Activated naive CD4-positive, alpha-beta T cell treated with anti-CD3 and anti-CD28 coated beads, Interleukin-2, amount 10 ng/mL, durations not matched to agents 7 days and 5 days (primary cell): Measurements from ENCODE around the gene ROPN1B.

Source experiments
- CTCF ChIA-PET: fragments of 350-600 bp; sonication (Branson Sonifier 250); formaldehyde crosslinking; loops from one replicate; lab custom pipeline; 2021; ENCODE audit warnings: antibody characterized with exemption; lab: Charles Lee
- DNase-seq: peaks from one replicate; pipeline ENCODE4 v3.0.0-alpha.2; 2020
- H3K27ac Mint-ChIP-seq: one replicate; pipeline ENCODE4 v1.8.0; 2021; ENCODE audit warnings: mild to moderate bottlenecking, moderate library complexity, mixed read lengths
- H3K27me3 Mint-ChIP-seq: one replicate; pipeline ENCODE4 v1.8.0; 2021; ENCODE audit warnings: mild to moderate bottlenecking, mixed read lengths
- H3K36me3 Mint-ChIP-seq: one replicate; pipeline ENCODE4 v1.8.0; 2021; ENCODE audit warnings: mixed read lengths
- H3K4me1 Mint-ChIP-seq: one replicate; pipeline ENCODE4 v1.8.0; 2021; ENCODE audit warnings: mixed read lengths
- H3K4me3 Mint-ChIP-seq: one replicate; pipeline ENCODE4 v1.8.0; 2021; ENCODE audit warnings: mild to moderate bottlenecking, moderate library complexity, mixed read lengths
- H3K9me3 Mint-ChIP-seq: one replicate; pipeline ENCODE4 v1.8.0; 2021; ENCODE audit warnings: mixed read lengths

Gene ROPN1B

DNA sequence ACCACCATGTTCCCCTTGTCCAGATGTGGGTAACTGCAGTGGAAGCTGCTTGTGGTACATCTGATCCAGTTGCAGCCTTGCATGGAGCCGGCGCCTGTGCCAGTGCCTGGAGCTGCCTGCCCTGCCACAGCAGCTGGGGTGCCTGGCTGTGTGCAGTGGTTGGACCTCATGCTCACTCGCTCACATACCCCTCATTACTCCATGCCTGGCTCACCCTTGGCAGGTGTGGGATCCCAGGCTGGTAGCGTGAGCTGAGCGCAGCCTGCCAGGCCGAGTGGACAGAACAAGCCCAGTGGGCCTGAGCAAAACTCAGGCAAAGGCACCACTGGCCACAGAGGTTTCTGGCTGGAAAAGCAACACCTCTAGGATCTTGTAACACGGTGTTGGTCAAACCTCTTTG, 35.7 kb downstream of the ROPN1B start:
- H3K36me3 Mint-ChIP-seq, result peaks cover 8% of the 10 kb centered on the region
- H3K27me3 Mint-ChIP-seq, result peaks cover 4% of the 10 kb centered on the region
- no peak overlapping the region for H3K27ac Mint-ChIP-seq
- H3K9me3 Mint-ChIP-seq, result no peaks in the 10 kb centered on the region
- no peaks in the 10 kb centered on the region for H3K4me1 Mint-ChIP-seq
- CTCF ChIA-PET, result no interaction called here
- no peak overlapping the region for H3K4me3 Mint-ChIP-seq
- no peak for DNase-seq

DNA sequence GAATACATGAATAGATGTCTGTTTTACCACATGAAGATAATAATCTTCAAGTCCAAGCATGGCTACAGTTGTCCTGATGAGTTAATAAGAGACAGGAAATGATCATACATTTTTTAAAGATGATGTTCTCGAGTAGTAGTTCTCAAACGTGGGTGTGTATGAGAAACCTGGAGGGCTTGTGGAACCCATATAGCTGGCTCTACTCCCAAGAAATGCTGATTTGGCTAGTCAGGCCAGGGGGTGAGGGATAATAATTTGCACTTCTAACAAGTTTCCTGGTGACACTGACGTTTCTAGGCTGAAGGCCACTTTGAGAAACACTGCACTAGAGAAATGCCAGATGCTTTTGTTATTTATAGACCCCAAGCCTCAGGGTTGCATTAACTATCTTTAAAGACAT, 37.0 kb downstream of the ROPN1B start:
- no peaks in the 10 kb centered on the region for H3K4me1 Mint-ChIP-seq
- H3K4me3 Mint-ChIP-seq, result no peak overlapping the region
- CTCF ChIA-PET, result no interaction called here
- H3K27me3 Mint-ChIP-seq, result peaks cover 2% of the 10 kb centered on the region
- H3K36me3 Mint-ChIP-seq, result peaks cover 9% of the 10 kb centered on the region
- H3K9me3 Mint-ChIP-seq, result no peaks in the 10 kb centered on the region
- no peak overlapping the region for H3K27ac Mint-ChIP-seq
- no peak for DNase-seq

DNA sequence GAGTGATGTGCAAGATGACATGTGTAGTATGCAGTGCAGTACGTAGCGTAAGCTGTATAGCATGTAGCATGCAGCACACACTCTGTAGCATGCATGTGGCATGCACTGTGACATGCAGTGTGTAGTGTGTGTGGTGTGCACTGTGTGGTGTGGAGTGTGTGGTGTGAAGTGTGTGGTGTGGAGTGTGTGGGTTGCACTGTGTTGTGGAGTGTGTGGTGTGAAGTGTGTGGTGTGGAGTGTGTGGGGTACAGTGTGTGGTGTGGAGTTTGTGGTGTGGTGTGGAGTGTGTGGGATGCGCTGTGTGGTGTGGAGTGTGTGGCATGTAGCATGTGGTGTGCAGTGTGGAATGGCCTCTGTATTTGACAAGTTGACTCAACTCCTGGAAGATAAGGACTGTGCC, 39.2 kb downstream of the ROPN1B start:
- H3K27me3 Mint-ChIP-seq, result no peaks in the 10 kb centered on the region
- no peak for DNase-seq
- H3K9me3 Mint-ChIP-seq, result no peaks in the 10 kb centered on the region
- H3K4me1 Mint-ChIP-seq, result no peaks in the 10 kb centered on the region
- peaks cover 19% of the 10 kb centered on the region for H3K36me3 Mint-ChIP-seq
- CTCF ChIA-PET, result no interaction called here
- no peak overlapping the region for H3K27ac Mint-ChIP-seq
- H3K4me3 Mint-ChIP-seq, result no peak overlapping the region

DNA sequence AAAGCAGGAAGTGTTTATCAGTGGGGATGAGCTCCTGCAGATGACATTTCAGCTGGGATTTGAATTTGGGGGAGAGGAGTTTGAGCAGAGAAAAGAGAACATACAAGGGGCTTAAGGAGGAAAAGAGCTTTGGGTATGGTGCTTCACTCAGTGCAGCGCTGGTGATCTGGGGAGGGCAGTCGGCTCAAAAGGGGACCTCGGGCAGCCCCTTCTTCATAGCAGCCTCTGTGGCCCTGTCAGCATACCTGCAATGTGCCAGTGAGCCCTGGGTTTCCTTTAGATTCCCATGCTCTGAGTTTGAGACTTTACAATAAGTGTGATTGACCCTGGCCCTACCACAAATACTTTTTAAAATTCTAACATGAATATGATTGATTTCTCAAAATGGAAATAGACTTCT, 40.2 kb downstream of the ROPN1B start:
- H3K4me1 Mint-ChIP-seq, result no peaks in the 10 kb centered on the region

DNA sequence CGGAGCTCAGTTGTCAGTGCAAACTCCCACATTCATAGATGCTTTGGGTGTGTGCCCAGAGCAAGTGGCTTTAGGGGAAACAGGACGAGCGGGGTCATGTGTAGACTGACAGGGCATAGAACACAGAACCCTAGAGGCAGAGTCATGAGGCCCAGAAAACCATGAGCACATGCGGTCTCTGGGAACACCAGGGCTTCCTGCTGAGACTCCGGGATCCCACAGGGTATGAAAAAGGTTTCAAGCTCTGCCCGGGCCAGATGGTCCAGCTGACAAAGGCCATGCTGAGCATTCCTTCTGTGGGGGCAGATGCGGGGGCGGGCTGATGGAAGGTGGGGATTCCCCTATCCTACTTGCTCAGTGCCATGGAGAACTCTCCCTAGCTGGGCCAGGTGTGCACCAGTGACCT, 44.8 kb downstream of the ROPN1B start:
- CTCF ChIA-PET, result no interaction called here
- Mint-ChIP-seq H3K36me3 (peaks cover 12% of the 10 kb centered on the region), H3K4me1 (no peaks in the 10 kb centered on the region), H3K4me3 (no peak overlapping the region), H3K9me3 (no peaks in the 10 kb centered on the region), H3K27me3 (no peaks in the 10 kb centered on the region), H3K27ac (no peak overlapping the region)
- no peak for DNase-seq

More for the DNA sequence above, 40.2 kb downstream of the ROPN1B start:
- CTCF ChIA-PET, result no interaction called here
- Mint-ChIP-seq H3K36me3 (peaks cover 20% of the 10 kb centered on the region), H3K9me3 (no peaks in the 10 kb centered on the region), H3K27ac (no peak overlapping the region), H3K27me3 (no peaks in the 10 kb centered on the region), H3K4me3 (no peak overlapping the region)
- no peak for DNase-seq

DNA sequence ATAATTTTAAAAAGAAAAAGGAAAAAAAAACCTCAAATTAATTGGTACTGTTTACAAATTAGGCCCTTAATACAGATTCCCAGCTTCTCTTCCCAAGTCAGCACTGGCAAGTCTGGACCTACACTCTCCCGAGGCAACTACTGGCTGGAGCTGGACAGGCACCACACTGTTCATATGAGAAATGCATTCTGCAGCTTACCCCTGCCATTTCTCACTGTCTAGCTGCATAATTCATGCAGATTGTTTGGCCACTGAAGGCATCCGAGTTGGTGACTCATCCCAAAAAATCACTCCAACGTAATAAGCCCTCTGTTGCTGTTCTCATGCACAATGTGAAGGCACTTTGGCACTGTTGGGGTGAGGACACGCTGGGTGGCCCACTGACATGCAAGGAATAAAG, 45.3 kb downstream of the ROPN1B start:
- no peak for DNase-seq
- H3K4me3 Mint-ChIP-seq, result no peak overlapping the region
- H3K27me3 Mint-ChIP-seq, result no peaks in the 10 kb centered on the region
- no peak overlapping the region for H3K27ac Mint-ChIP-seq
- no peaks in the 10 kb centered on the region for H3K4me1 Mint-ChIP-seq
- H3K9me3 Mint-ChIP-seq, result no peaks in the 10 kb centered on the region
- CTCF ChIA-PET, result no interaction called here
- H3K36me3 Mint-ChIP-seq, result peaks cover 12% of the 10 kb centered on the region

DNA sequence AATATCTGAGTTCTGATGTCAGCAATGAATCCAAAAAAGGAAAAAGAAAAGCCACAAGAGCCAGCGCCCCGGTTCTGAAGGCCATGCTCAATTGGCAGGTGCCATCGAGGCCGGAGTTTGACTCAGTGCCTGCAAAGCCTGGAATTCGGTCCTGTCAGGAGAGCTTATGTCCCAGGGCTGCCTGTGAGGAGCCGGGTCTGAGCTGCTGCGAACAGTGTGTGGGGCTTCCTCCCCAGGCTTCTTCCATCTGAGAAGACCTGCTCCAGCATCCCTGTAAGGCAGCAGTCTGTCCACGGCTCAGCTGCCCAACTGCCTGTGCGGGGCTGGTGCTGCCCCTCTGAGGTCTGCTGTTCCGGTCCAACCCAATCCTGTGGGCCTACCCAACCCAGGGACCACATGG, 46.1 kb downstream of the ROPN1B start:
- Mint-ChIP-seq H3K27me3 (no peaks in the 10 kb centered on the region), H3K4me3 (no peak overlapping the region), H3K27ac (no peak overlapping the region), H3K36me3 (peaks cover 12% of the 10 kb centered on the region), H3K9me3 (no peaks in the 10 kb centered on the region), H3K4me1 (no peaks in the 10 kb centered on the region)
- DNase-seq, result no peak
- CTCF ChIA-PET, result no interaction called here

DNA sequence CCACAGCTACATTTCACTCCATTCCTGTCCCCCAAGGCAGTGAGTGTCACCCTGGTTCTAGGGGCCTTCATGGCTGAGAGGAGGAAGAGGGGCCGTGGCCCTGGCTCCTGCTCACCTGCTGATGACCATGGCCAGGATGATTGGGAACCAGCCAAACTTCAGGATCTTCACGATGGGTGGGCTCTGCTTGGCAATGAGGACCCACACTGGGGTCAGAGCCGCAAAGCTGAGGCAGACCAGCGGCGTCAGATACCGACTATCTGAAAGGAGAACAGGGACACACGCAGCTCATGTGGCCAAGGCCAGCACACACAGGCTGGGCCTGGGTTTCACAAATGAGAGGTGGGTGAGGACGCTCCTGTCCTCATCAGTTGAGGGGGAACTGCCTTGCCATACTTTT, 47.6 kb downstream of the ROPN1B start:
- H3K36me3 Mint-ChIP-seq, result peaks cover 6% of the 10 kb centered on the region
- no peak overlapping the region for H3K27ac Mint-ChIP-seq
- no peaks in the 10 kb centered on the region for H3K4me1 Mint-ChIP-seq
- DNase-seq, result no peak
- H3K9me3 Mint-ChIP-seq, result no peaks in the 10 kb centered on the region
- H3K4me3 Mint-ChIP-seq, result no peak overlapping the region
- CTCF ChIA-PET, result no interaction called here
- H3K27me3 Mint-ChIP-seq, result no peaks in the 10 kb centered on the region

DNA sequence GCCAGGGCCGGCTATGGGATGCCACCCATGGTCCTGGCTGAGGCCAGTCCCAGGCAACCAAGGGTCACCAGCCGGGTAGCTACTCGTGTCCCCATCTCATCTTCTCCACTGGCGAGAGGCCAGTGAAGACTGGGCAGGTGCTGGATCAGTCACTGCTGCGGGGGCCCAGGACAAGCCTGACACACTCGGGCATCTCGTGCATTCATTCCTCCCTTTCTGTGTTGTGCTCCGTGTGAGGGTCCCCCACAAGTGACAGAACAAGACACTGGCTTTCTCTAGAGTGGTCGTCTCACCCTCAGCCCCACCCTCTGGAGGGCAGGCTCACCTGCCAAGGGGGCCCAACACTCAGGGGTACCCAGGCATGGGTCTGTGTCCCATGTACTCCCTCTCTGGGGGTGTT, 48.4 kb downstream of the ROPN1B start:
- DNase-seq, result no peak
- Mint-ChIP-seq H3K4me3 (no peak overlapping the region), H3K27me3 (no peaks in the 10 kb centered on the region), H3K9me3 (no peaks in the 10 kb centered on the region), H3K4me1 (no peaks in the 10 kb centered on the region), H3K36me3 (peaks cover 2% of the 10 kb centered on the region), H3K27ac (no peak overlapping the region)
- CTCF ChIA-PET, result no interaction called here

DNA sequence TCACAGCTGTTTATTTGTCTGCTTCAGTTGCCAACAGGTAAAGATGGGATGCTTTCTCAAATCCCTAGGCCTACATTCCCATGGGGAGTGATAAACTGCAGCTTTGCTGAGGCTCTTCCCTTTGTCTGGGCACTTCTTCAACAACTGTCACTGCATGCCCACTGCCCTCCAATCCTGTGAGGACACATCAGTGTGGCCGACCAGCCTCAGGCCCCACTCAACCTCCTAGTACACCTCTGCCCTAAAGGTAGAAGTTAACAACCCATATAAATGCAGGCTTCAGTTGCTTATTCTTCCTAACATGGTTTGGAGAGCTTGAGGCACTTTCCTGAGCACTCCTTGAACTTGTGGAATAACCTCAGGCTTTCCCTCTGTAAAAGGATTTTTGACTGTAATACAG, 49.6 kb downstream of the ROPN1B start:
- DNase-seq, result no peak
- H3K27ac Mint-ChIP-seq, result no peak overlapping the region
- H3K27me3 Mint-ChIP-seq, result no peaks in the 10 kb centered on the region
- no peaks in the 10 kb centered on the region for H3K9me3 Mint-ChIP-seq
- peaks cover 1% of the 10 kb centered on the region for H3K36me3 Mint-ChIP-seq
- CTCF ChIA-PET, result no interaction called here
- H3K4me1 Mint-ChIP-seq, result no peaks in the 10 kb centered on the region
- no peak overlapping the region for H3K4me3 Mint-ChIP-seq

DNA sequence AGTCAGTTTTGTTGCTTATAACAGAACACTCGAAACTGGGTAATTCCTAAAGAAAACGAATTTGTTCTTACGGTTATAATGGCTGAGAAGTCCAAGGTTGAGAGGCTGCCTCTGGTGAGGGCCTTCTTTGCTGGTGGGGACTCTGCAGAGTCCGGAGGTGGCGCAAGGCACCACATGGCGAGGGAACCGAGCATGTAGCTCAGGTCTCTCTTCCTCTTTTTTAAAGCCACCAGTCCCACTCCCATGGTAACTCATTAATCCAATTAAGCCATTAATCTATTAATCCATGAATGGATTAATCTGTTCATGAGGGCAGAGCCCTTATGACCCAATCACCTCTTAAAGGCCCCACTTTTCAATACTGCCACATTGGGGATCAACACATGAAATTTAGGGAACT, 50.0 kb downstream of the ROPN1B start:
- no peak for DNase-seq
- no peaks in the 10 kb centered on the region for H3K4me1 Mint-ChIP-seq
- H3K27me3 Mint-ChIP-seq, result no peaks in the 10 kb centered on the region
- H3K36me3 Mint-ChIP-seq, result no peaks in the 10 kb centered on the region
- no peak overlapping the region for H3K27ac Mint-ChIP-seq
- no peak overlapping the region for H3K4me3 Mint-ChIP-seq
- CTCF ChIA-PET, result no interaction called here
- H3K9me3 Mint-ChIP-seq, result no peaks in the 10 kb centered on the region

DNA sequence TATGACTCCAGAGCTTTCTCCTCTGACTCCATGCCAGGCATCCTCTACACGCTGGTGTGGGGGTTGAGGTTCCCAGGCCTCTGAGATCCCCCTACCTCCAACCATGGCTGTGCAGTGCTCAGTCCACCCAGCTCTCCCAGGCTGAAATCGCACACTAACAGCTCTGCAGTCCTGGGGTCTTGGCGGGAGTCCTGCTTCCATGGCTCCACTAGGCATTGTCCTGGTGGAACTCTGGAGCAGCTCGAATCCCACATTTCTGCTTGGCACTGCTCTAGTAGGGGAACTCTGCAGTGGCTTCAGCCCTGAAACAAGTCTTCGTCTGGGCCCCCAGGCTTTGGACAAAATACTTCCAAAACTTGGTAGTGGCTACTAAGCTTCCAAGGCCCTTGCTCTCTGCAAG, 50.7 kb downstream of the ROPN1B start:
- no peaks in the 10 kb centered on the region for H3K36me3 Mint-ChIP-seq
- no peaks in the 10 kb centered on the region for H3K9me3 Mint-ChIP-seq
- no peak for DNase-seq
- no peak overlapping the region for H3K27ac Mint-ChIP-seq
- no peak overlapping the region for H3K4me3 Mint-ChIP-seq
- H3K27me3 Mint-ChIP-seq, result no peaks in the 10 kb centered on the region
- H3K4me1 Mint-ChIP-seq, result no peaks in the 10 kb centered on the region
- CTCF ChIA-PET, result no interaction called here

DNA sequence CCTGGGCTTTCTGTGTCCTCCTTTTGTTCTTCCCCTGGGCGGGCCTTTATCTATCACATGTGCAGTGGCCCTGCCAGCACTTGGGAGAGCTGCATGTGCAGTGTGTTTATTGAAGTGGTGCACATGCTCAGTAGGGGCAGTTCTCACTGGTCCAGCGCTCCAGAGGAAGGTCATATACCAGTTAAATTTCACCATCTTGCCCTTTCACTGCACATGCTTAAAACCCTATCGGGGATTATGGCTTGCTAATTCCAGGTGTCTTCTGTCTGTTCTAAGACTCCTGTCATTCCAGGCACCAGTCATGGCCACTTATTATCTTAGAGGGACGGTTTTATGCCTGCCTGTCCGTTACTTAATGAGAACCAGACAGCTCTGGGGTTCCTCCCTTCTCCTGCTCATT, 52.2 kb downstream of the ROPN1B start:
- Mint-ChIP-seq H3K27ac (no peak overlapping the region), H3K27me3 (no peaks in the 10 kb centered on the region), H3K4me3 (no peak overlapping the region), H3K9me3 (no peaks in the 10 kb centered on the region), H3K4me1 (peaks cover 5% of the 10 kb centered on the region), H3K36me3 (no peaks in the 10 kb centered on the region)
- DNase-seq, result no peak
- CTCF ChIA-PET, result no interaction called here

DNA sequence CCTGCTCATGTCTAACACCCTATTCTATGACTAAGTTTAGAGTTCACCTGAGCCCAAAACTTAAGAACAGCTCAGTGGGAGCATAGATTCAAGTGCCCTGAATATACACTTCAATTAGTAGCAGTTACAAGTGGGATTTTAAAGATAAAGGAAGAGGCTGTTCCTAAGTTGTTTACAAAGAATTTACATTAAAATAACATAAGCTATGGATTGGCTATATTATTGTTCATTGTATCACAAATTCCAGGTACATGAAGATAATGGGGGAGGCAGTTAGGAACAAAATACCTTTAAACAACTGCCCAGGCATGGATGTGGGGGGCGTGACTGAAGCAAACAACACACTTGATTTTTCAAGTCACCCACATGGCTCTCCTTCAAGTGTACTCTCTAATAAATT, 52.7 kb downstream of the ROPN1B start:
- H3K4me1 Mint-ChIP-seq, result peaks cover 10% of the 10 kb centered on the region
- CTCF ChIA-PET, result no interaction called here
- H3K27ac Mint-ChIP-seq, result no peak overlapping the region
- DNase-seq, result no peak
- H3K4me3 Mint-ChIP-seq, result no peak overlapping the region
- no peaks in the 10 kb centered on the region for H3K27me3 Mint-ChIP-seq
- H3K36me3 Mint-ChIP-seq, result peaks cover 4% of the 10 kb centered on the region
- H3K9me3 Mint-ChIP-seq, result no peaks in the 10 kb centered on the region

DNA sequence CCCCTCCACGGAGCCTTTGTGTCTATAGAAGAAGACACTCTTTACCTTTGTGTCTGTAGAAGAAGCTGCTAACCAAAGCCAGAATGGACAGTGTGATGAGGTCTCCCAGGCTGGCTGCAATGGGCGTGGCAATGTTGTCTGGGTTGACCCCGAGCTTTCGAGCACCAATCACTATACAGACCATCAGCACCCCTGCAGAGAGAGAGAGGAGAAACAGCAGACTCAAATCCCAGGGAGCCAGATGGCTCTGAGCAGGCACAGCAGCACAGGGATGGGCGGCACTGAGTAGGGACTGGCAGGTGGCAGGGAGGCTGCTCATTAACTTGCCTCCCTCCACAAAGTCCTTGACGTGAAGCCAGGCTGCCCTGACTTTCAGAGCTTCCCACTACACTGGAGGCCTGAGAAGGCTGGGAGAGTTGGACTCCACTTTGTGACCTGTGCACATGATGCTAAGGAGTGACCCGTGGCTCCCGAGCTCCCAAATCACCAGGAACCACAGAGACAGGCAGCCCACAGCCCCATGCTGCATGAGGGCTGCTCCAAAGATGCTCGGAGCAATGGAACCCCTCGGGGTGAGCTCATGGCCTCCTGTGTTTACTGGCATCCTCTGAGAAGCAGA, 53.9 kb downstream of the ROPN1B start:
- Mint-ChIP-seq H3K4me3 (no peak overlapping the region), H3K27me3 (no peaks in the 10 kb centered on the region), H3K9me3 (peaks cover 7% of the 10 kb centered on the region), H3K27ac (no peak overlapping the region), H3K4me1 (peaks cover 15% of the 10 kb centered on the region), H3K36me3 (peaks cover 13% of the 10 kb centered on the region)
- DNase-seq, result no peak
- CTCF ChIA-PET, result no interaction called here

DNA sequence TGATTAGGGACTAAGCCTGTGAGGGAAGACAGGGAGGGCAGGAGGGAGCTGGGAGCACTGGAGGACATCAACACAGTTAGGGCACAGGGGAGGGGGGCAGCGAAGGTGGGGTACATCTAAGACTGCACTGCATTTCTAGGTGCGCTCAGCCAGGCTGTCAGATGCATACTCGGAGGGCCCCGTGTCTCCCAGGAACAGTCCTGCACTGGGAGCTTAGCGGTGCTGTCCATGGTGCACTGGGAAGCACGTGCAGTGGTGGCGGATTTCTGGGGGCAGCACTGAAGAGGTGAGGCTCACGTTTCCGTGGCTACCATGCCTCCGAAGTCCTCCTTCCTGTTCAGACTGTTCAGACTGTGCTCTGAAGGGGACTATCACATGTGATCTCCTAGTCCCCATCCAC, 54.4 kb downstream of the ROPN1B start:
- Mint-ChIP-seq H3K27ac (no peak overlapping the region), H3K27me3 (no peaks in the 10 kb centered on the region), H3K9me3 (peaks cover 10% of the 10 kb centered on the region), H3K36me3 (peaks cover 14% of the 10 kb centered on the region), H3K4me3 (no peak overlapping the region), H3K4me1 (peaks cover 15% of the 10 kb centered on the region)
- no peak for DNase-seq
- CTCF ChIA-PET, result no interaction called here
